ENCODE results near the gene CABP4. TPM values are rescaled to one million over a fixed set of nuclear protein-coding genes. Genes with fewer than 3 reads are reported as not detected.

The CABP4 gene
- total and polyA plus RNA-seq, 2 donors (not counting 3 experiments of a cell fraction or from before 2014, with no cell fraction given): 2.4 to 5.0 TPM

- Histone ChIP-seq H3K9ac (replicated peaks; ENCODE audit: extremely low read depth, insufficient read depth, low read length) (no peak overlapping the region), H4K20me1 (replicated peaks; ENCODE audit: control insufficient read depth, extremely low read depth, insufficient read depth, low read length) (no peaks in the 10 kb centered on the region), H3K4me1 (ENCODE audit: control insufficient read depth, extremely low read depth, insufficient read depth, low read length) (peaks cover 9% of the 10 kb centered on the region), H3K9me3 (replicated peaks; ENCODE audit: control insufficient read depth, insufficient read depth, low read length) (no peaks in the 10 kb centered on the region), H3K27me3 (ENCODE audit: control insufficient read depth in 2 of 2, insufficient read depth in 2 of 2, low read length in 2 of 2) (no peaks in the 10 kb centered on the region), H2AFZ (ENCODE audit: low read depth, low read length) (no peak overlapping the region), H3K36me3 (ENCODE audit: control insufficient read depth in 2 of 2, extremely low read depth in 1 of 2, insufficient read depth in 2 of 2, low read length in 2 of 2) (no peaks in the 10 kb centered on the region), H3K9me1 (replicated peaks; ENCODE audit: control insufficient read depth, extremely low read depth, insufficient read depth, low read length) (no peaks in the 10 kb centered on the region), H3K79me2 (ENCODE audit: control insufficient read depth, insufficient read depth, low read length) (no peaks in the 10 kb centered on the region), H3K27ac (ENCODE audit: insufficient read depth, low read depth, low read length) (no peak overlapping the region), H3K4me2 (ENCODE audit: insufficient read depth, low read length) (no peak overlapping the region), H3K4me3 (replicated peaks in 1 of 3; ENCODE audit: insufficient read depth in 1 of 3, low read depth in 1 of 3, low read length in 3 of 3) (no peak overlapping the region)
- BruUV-seq (replicated peaks): no TSS peak
- ChIA-PET POLR2A (no interaction called here), CTCF (interaction anchor here (0.6 kb wide), 1 partner anchor 119 kb away, joined by 5 read pairs; no protein-coding TSS in a partner anchor)
- TF ChIP-seq MYC (IDR thresholded peaks at IDR 0.05; ENCODE audit: low read depth, low read length): no peak
- no peak for TF ChIP-seq POLR2AphosphoS5 (IDR thresholded peaks at IDR 0.05; ENCODE audit: insufficient read depth, low read depth, low read length)
- no peak for TF ChIP-seq FOS (IDR thresholded peaks at IDR 0.05; ENCODE audit: borderline replicate concordance, insufficient read depth, low read length)
- TF ChIP-seq EZH2 (IDR thresholded peaks at IDR 0.05; ENCODE audit: borderline replicate concordance, low read depth, low read length, severe bottlenecking): no peak
- TF ChIP-seq, protein P1, sequence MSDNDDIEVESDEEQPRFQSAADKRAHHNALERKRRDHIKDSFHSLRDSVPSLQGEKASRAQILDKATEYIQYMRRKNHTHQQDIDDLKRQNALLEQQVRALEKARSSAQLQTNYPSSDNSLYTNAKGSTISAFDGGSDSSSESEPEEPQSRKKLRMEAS (IDR thresholded peaks at IDR 0.05; ENCODE audit: insufficient read depth, insufficient read length): no peak
- TF ChIP-seq JUN (IDR thresholded peaks at IDR 0.05; ENCODE audit: borderline replicate concordance, insufficient read depth, insufficient read length, low read depth): no peak
- TF ChIP-seq POLR2A (IDR thresholded peaks at IDR 0.05; ENCODE audit: low read depth, low read length): no peak
- TF ChIP-seq CTCF (IDR thresholded peaks at IDR 0.05; ENCODE audit: extremely low read depth in 1 of 2, insufficient read depth in 1 of 2, low read depth in 1 of 2, low read length in 2 of 2): no peak
- TF ChIP-seq GATA2 (IDR thresholded peaks at IDR 0.05; ENCODE audit: insufficient read depth, insufficient read length, low read depth, low read length): no peak
- FAIRE-seq (no peak), DNase-seq (ENCODE audit: low read depth, low spot score) (no peak)
- dilution Hi-C loops (cut with MboI; ENCODE audit: extremely low pct_ligation_motif_present, low sequenced_read_pairs): no loop called here
- intact Hi-C loops (cut with micrococcal nuclease): loop anchor here (10.0 kb wide), 1 partner anchor 236 kb away; the partner anchor contains the start of gene GRK2
These were observed 45.3 kb downstream of the CABP4 start for GRCh38 chr11:67500484-67500821.
